T-helper 22 cell (primary cell): Measurements from ENCODE around the gene COL4A1.
A peak's percentile ranks its signal among the peaks of the same experiment; 100 is the strongest.

ENCODE experiments used
- DNase-seq: peaks from one replicate; pipeline ENCODE4 v3.0.0-alpha.2; 2020; ENCODE audit warnings: low read depth

Gene COL4A1

DNA sequence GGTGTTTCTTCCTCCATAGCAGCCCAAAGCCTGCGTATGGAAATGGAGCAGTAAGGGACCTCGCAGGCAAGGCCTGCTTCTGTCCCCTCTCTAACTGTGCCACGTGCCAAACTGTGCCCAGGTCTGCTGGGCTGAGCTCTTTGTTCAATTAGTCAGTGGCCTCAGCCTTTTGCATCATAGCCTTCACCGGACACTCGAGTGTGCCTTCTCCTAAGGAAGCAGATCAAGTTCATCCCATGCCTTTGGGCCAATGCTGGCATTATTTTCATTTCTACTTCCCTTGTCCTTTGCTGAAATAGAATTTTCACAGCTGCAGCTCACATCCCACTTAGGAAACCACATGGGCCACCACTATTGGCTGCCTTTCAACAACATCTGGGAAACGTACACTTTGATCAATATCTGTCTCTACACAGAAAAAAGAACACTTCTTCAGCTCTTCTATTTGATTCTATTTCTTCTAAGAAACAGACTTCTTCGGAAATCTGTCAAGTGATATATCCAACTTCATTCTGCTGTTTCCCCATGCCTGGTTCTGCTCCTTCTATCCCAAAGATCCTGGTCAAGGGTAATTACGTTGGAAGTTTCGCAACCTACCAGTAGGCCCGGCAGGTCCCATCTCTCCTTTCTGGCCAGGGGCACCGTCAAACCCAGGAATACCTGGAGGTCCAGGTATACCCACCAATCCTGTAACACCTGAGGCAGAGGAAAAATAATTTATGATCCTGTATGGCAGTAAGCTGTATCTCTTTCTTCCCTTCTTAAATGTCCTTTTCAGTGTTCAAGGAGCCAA is 143.9 kb downstream of the COL4A1 start:
- DNase-seq = no peak

DNA sequence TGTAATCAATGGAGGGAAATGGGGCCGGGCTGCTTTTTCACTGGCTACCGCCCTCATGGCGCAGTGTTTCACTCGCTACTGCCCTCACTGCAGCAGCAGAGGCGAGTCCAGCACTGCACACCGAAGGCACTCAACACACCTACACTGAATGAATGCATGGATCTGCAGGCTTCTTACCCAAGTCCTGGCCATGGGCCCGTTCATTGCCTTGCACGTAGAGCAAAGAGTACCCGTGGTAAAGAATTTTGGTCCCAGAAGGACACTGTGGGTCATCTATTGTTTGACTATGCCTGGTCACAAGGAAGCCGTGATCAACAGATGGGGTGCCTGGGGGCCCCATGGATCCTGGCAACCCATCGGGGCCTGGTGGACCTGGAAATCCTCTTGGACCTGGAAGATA is 144.9 kb downstream of the COL4A1 start:
- DNase-seq = no peak

DNA sequence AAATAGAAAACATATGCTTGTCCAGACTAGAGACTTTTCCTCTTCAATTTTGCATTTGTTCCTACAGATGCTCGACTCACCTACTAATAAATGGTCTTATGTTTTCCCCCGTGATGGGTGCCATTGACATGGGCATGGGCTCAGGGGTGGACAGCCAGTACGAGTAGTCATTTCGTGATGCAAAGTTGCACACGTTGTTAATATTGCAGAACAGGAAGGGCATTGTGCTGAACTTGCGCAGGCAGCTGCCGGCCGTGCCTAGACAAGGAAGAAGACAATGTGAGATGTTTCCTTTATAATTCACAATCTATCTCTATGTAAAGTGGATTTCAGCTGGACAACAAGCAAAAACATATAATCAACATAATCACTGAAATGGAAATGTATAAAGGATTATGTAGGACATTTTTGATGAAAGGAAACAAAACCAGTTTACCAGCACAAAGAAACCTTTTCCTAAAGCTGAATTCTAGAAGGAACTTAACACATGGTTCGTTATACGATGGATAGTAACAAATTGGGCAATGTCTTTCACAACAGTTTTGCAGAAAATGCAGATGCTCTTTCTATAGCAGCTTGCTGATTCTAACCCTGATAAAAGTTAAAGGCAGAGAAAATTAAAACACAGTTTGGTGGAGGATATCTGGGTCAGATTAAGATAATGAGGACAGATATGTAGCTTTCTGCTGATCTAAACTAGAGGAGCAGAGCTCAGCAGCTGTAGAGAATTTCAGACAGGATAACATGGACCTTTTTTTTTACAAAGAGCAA is 145.7 kb downstream of the COL4A1 start:
- DNase-seq = no peak

DNA sequence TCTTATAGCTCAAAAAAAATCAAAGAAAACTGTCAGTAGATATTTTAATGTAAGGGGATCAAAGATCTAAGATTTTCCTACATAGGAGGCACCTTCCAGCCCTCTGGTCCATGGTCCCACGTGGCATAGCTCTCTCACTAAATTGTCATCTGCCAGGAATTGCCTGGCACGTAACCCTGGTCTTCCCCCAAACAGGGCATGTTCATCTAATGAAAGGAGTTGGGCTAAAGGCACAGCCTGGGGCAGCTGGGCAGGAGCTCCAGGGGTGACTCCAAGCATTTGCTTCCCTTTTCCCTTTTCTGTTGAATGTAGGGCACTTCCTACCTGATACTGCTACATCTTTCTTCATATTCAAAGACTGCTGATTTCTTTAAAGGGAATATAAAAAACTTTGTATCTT is 148.7 kb downstream of the COL4A1 start:
- DNase-seq = no peak

DNA sequence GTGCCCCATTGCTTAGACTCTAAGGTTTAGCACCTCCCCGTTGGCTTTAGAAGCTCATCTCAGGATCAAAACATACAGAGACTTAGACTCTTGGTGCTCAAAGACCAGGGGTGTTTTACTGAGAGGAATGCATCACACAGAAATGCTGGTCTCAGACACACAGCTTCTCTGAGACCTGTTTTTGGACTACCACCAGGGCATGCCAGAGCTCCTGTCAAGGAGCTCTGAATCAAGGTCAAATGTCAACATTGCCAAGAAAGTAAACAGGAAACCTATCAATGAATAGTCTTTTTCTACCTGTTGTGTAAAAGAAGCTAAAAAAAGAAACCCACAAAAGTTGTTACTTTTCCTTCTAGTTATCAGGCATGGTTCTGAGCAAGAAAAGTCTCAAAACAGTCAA is 149.2 kb downstream of the COL4A1 start:
- DNase-seq = no peak

DNA sequence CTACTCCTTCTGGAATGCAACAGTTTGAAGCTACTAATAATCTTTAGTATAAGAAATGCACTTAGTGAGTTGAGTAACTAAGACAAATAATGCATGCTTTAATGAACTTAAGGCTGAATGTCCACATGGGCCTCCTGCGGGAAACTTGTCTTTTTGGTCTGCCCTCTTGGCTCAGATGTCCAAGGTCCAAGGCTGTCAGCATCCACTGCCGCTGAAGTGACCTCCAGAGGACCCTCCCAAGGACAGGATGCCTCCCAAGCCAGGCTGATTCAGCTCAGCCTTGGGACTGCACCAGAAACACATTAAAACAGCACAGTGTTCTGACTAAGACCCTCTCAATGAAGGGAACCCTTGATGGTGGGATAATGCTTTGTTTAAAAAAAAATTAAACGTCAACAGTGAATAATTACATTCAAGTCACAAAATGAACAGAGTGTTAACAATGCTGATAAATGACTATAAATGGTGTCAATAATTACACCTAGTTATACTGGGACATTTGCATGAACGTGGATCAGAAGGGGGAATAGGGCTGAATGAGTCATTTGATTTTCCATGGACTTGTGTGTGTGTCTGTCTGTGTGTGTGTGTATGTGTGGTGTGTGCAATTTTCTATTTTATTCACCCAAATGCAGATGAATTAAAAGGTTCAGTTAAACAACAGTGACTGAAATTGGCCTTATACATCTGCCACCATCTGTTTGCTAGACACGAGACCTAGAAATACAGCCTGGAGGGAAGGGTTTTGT is 150.5 kb downstream of the COL4A1 start:
- no peak for DNase-seq

DNA sequence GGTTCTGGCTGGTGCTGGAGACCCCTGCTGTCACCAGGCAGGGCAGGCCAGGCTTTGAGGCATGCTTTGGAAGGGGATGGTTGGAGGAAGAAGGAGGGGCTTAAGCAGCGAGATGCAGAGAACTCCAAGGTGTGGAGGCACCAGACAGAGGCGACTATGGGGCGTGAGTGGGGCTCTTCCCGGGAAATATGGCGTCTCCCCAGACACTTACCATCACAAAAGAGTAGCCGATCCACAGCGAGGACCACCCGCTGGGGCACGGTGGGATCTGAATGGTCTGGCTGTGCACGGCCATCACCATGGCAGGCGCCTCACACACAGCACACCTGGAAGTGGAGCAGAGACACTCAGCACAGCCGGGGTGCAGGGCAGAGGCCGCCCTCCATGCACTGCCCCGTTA is 151.9 kb downstream of the COL4A1 start:
- DNase-seq = no peak

DNA sequence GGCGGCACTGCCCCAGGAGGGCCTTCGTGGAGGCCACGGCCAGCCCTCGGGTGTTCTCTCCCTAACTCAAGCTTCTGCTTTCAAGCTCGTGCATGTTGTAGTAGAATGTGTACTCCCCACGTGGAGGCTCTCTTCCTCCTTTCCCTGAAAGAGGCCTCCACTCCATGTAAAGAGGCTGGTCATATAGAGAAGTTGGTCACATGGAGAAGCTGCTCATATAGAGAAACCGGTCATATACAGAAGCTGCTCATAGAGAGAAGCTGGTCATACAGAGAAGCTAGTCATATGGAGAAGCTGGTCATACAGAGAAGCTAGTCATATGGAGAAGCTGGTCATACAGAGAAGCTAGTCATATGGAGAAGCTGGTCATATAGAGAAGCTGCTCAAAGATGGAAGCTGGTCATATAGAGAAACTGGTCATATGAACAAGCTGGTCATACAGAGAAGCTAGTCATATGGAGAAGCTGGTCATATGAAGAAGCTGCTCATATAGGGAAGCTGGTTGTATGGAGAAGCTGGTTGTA is 152.5 kb downstream of the COL4A1 start:
- DNase-seq = no peak

DNA sequence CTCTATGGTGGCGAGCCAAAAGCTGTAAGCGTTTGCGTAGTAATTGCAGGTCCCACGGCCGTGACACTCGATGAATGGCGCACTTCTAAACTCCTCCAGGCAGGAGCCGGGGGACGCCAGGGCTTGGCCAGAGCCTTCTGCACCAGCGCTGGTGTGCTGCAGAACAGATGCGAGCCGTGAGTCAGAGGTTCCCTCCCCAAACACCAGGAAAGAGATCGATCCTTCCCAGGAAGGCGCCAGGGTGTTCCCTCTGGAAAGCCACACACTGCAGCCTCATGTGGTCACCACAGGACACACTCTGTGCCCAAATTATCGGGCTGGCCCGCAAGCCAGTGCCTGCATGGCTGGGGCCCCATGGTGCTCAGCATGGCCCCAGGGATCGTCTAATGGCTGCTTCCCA is 154.6 kb downstream of the COL4A1 start:
- no peak for DNase-seq

DNA sequence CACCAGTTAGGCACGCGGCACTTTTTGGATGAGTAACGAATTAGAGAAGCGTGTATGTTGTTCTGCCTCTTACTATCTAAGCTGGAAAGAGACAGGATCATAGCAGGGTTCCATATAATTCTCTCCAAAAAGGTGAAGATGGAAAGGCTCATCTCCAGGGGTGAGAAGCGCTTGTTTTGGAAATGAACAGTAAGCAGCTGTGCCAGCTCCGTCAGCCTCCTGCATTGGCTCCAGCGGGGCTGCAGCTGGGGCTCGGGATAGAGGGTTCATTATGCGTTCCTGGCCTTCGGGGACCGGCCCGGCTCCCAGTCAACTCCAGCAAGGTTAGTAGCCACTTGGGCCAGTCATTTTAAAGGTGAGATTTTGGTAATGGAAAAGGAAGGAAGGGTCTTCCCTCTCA is 155.5 kb downstream of the COL4A1 start:
- DNase-seq = no peak

DNA sequence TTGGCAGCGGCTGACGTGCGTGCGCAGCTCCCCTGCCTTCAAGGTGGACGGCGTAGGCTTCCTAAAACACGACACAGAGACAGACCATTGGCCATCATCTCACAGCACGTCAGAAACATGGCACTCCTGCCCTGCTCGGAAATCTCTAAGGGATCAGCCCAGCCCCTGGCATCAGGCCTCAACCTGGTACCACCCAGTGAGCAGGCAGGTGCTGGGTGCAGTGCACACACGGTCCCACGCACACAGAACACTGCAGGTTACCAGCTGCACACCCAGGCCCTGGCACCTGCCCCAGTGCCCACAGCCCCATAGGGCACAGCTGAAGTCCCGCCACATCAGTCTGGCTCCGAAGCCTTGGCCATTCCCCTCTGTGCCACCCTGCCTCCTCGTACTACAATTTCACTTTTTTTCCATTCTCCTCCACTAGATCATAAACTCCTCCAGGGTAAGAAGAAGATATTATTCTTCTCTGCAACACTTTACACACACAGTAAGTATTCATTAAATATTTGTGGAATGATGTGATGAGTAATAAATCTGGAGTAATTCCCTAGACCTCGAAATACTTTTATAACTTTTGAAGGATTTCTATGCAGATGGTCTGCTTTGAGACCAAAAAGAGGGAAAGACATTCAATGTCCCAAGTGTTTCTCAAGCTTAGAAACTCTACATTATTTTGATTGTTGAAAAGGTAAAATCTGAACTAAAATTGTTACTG is 156.4 kb downstream of the COL4A1 start:
- no peak for DNase-seq

DNA sequence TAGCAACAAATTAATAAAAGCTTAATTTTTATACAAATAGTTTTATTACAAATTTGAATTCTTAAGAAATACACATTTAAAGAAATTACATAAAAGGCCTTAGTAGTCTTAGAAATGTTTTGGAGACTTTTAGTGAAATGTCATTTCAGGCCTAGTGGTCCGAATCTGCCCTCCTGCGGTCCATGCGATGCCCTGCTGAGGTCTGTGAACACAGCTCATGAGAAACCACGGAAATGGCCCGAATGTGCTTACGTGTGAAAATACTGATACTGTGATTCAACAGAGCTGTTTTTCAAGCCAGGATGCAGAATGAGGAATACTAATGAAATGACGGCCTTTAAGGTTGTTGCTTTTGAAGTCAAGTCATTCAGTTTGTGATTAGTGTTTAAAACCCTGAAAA is 157.9 kb downstream of the COL4A1 start:
- DNase-seq = no peak

DNA sequence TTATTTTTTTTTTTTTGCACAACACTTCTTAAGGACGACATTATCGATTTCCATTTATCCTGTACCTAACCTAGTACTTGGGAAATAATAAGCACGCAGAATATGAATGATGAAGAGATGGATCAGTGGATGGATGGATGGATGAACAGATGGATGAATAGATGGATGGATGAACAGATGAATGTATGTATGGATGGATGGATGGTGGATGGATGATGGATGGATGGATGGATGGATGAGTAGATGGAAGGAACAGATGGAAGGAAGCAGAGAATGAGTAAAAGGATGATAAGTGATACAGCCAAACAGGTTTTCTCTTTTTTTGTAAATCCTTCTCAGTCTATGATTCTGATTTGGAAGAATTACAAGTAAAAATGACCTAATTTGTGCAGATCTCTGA is 166.9 kb downstream of the COL4A1 start:
- DNase-seq = no peak

DNA sequence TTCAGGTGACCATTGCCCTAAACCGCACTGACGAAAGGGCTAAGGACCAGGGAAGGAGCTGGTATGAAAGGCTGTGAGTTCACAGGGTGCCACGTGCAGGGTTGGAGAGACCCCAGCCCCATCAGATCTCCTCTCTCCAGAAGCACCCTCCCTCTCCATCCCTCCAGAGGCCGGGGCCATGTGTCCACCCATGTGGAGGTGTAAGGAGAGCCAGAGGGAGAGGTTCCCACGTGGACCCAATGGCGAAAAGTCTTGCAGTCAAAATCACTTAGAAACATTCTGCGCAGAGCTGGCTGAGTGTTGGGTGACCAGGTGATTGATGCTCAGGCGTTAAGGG is 168.3 kb downstream of the COL4A1 start:
- DNase-seq = no peak

DNA sequence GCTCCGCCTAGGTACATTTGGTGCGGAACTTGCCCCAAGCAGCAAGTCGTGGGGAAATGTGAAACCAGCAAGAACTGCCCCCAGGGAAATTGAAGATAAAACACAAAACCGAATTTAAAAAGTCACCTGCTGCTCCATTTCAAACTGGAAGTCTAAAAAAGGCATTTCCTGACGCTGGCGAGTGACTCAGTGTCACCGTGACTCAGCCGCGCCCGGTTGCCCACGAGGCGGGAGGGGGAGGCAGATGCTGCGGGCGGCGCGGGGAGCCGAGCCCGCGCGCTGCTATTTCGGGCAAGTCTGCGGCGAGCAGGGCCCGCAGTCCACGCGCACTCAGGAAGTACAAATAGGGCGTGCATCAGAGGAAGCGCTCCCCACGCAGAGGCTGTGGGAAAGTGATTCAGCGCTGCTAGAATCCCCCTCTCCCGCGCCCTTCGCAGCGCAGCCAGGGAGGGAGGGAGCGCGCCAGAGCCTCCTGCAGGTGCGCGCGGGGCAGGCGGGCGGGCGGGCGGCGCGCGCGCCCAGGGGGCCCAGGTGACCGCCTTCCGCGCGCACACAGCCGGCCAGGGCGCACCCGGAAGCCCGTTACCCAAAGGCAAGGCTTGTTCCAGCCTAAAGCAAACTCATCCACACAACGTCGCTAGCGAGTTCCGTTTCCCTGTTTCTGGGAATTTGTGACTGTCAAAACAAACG is 168.8 kb downstream of the COL4A1 start:
- DNase-seq = peak; percentile 38

DNA sequence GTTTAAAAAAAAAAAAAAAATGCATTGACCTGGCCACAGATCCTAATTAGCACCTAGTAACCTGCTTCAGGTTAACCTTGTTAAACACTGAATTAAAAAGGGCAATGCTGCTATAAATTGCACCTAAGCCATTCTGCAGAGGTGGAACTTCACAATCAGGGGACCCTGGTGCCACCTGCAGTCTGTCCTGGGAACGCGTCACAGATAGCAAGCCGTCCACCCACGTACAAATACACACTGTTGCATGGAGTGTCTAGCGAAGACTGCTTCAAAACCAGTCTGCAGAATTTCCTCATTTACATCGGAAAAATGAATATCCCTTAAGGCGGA is 169.3 kb downstream of the COL4A1 start:
- no peak for DNase-seq

DNA sequence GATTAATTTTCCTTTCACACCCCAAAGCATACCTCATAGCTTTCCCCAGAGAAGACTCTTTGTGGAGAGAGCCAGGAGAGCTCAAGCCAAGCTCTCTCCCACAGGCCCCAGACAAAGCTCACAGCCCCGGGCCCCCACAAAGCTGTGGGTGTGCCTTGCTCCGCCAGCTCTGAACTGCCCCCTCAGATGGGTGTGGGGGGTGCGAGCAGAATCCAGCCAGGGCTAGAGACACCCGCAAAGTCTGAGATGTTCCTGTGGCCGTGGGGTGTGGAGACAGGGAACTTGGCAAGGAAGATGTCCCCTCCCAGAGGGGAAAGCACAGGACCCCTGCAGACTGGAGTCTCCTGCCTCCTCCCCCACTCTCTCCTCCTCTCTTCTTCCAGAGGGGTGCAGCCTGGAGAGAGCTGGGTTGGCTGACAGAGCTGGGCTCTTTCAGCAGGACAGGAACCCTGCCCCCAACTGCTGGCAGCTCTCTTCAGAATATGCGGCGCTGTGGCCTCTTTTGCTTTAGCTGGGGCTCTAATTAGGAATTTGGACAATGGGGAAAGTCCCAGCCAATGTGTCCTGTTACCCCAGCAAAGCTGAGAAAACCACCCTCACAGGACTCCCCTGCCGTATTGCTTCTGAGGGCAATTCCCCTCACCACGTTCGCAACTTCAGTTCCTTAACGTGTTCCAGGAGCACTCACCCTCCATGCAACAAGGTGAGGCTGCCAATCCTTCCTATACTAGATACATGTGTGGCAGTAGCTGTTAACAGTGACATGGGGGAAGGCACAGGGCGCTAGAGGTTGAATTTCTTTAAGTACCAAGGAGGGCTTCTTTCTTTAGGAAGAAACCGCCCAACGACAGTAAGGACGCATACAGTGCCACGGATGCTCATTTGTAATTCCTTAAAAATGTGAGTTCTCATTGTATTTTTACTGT is 170.0 kb downstream of the COL4A1 start:
- no peak for DNase-seq

DNA sequence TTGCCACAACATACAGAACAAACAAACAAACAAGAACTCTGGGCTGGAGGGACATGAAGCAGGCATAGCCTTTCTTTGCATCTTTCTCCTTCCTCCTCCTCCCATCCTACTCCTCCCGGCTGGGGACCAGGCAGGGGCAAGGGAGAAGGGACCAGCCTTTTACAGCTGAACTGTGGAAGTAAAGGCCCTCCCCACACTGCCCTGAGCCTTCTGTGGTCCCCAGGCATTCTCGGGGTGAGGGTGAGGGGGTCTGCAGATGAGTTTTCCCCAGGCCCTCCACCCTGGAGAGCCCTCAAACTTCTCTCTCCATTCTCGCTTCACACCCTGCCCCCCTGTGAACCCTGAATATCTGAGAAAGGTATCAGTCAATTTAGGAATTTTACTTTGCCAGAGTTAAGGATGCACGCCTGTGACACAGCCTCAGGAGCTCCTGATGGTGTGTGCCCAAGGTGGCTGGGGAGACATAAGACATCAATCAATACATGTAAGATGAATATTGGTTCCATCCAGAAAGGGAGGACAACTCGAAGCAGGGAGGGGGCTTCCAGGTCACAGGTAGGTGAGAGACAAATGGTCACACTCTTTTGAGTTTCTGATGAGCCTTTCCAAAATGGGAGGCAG is 170.9 kb downstream of the COL4A1 start:
- DNase-seq = no peak

DNA sequence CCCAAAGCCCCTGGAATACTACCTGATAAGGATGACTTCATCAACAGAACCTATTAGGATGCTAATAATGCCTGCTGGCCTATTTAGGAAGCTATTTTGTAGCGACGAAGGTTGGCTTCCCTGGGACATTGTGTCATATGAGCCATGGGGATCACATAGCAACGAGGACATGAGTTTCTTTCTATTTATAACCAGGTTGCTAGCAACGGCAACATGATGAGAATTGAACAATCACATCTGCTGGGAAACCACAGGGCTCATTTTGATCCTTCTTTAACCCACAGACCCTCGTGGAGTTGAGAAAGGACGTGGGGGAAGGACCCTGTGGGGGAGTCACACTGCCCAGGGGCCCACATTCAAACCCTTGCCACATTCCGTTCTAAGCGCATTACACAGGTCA is 172.2 kb downstream of the COL4A1 start:
- no peak for DNase-seq
